Activated T-helper 1 cell treated with anti-CD3 and anti-CD28 coated beads, Interleukin-2, amount 50 U/mL, for 16 hours (primary cell): ENCODE data around the gene CAMK2A.

Source experiments
- DNase-seq, 2 donors: peaks; one replicate each; pipeline ENCODE4 v3.0.0-alpha.2; 2020; ENCODE audit warnings: low read depth in 1 of 2, low spot score in 1 of 2

The CAMK2A gene

GRCh38 chr5:150189326-150189725 lies 100.2 kb downstream of the CAMK2A start:
- DNase-seq = no peak

DNA sequence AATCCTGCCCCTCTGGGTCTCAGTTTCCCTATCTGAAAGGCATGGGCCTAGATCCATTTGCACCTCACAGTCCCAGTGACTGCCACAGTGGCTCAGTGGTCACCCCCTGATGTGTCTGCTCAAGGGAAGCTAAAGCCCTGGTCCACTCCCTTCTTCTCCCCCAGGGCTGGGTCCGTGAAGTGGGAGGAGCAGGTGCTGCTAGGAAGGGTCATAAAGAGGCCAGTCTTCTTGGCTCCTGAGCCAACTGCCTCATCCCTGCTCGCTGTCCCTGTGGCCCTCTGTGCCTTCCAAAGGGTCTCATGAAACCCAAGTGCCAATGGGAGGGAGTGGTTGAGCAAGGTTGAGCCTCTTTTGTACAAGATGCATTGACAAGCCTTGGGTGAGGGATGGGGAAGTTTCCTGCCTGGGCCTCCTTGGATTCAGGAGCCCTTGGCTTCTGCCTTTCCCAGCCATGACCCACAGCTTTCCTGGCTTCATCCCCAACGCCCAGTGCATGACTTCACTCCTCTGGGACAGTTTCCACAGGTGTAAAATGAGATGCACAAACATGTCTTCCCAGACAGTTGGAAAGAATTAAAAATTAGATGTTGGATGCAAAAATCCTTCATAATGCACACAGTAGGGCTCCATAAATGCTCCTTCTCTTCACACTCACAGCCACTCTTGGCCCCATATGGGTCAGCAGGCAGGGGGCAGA lies 101.3 kb downstream of the CAMK2A start:
- DNase-seq = no peak

- DNase-seq = no peak
Observed at GRCh38 chr5:150186897-150187296, 102.7 kb downstream of the CAMK2A start.

DNA sequence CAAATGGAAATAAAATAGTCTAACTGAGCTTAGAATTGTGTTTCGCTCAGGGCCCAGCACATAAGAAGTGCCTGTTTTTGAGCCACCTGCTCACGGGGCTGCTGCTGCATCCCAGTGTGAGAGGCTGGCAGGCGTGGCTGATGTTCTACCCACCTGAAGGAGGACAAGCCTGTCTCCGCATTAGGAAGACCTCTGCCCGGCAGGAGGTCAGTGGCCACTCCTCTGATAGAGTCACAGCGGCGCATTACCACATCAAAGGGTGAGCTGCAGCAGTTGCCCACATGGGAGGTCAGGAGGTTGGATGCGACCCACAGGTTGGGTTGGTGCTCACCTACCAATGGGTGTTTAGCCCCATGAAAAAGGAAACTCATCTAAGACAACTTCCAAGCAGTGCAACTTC lies 103.4 kb downstream of the CAMK2A start:
- DNase-seq = no peak

DNA sequence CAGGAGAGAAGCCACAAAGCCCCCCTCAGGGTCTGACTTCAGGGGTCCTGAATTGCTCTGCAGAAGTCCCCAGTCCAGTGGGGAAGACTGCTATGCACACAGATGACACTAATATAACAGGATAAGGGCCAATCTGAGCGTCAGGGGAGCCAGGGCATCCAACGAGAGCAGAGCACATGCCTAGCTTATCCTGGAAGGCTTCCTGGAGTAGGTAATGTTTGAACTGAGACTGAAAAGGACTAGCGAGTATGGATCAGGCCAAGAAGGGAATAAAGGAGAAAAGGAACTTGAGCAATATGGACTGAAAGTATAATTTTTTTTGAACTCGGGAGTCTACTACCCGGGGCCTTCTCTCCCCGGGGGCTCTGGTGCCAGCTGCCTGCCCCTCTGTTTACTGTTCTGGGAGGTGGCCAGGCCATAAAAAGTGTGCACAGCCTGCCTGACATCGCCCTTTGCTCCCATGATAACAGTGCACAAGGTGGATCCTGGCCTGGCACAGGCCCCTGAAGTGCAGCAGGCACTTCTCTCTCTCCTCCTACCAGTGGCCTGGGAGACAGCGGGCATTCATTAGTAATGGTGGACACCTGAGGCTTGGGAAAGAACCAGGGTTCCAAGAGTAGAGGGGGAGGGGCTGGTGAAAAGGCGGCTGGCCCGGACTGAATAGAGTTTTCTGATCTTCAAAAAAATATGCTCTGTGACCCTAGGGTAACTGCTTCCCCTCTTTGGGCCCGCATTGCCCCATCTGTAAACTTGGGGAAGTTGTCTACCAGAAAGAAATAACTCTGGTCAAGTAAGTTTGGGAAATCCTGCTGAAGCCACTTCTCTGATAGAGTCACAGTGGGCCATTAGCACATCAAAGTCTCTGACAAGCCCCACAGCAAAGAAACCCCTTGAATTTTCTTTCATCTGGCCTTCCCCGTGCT lies 104.3 kb downstream of the CAMK2A start:
- DNase-seq = no peak

DNA sequence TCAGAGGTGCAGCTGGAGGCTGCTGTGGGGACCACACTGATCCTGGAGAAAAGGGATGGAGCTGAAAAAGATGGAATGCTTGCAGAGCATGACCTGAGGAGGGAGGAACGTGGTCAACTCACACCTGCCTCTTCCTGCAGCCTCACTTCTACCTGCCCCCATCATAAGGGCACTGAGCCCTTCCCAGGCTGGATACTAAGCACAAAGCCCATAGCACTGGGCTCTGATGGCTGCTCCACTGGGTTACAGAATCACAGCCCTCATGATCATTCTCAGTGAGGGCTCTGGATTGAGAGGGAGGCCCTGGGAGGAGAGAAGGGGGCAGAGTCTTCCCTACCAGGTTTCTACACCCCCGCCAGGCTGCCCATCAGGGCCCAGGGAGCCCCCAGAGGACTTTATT lies 105.6 kb downstream of the CAMK2A start:
- DNase-seq = no peak

DNA sequence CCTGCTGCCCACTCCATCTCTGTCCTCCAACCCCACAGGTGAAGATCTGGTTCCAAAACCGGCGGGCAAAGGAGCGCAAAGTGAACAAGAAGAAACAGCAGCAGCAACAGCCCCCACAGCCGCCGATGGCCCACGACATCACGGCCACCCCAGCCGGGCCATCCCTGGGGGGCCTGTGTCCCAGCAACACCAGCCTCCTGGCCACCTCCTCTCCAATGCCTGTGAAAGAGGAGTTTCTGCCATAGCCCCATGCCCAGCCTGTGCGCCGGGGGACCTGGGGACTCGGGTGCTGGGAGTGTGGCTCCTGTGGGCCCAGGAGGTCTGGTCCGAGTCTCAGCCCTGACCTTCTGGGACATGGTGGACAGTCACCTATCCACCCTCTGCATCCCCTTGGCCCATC lies 106.1 kb downstream of the CAMK2A start:
- DNase-seq = no peak

DNA sequence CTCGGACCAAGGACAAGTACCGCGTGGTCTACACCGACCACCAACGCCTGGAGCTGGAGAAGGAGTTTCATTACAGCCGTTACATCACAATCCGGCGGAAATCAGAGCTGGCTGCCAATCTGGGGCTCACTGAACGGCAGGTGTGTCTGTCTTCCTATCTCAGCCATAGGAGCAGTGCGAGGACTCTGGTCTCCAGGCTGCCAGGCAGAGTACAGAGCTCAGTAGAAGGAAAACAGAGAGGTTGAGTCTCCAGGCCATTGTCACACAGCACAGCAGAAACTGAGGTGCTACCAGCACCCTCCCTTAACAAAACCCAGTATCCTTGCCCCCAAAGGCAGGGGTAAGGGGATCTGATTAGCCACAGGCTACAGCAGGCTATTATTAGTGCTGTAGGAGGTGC lies 106.8 kb downstream of the CAMK2A start:
- no peak for DNase-seq

- no peak for DNase-seq
Observed at GRCh38 chr5:150181766-150182545, 107.6 kb downstream of the CAMK2A start.

GRCh38 chr5:150181027-150181426 lies 108.5 kb downstream of the CAMK2A start:
- no peak for DNase-seq

DNA sequence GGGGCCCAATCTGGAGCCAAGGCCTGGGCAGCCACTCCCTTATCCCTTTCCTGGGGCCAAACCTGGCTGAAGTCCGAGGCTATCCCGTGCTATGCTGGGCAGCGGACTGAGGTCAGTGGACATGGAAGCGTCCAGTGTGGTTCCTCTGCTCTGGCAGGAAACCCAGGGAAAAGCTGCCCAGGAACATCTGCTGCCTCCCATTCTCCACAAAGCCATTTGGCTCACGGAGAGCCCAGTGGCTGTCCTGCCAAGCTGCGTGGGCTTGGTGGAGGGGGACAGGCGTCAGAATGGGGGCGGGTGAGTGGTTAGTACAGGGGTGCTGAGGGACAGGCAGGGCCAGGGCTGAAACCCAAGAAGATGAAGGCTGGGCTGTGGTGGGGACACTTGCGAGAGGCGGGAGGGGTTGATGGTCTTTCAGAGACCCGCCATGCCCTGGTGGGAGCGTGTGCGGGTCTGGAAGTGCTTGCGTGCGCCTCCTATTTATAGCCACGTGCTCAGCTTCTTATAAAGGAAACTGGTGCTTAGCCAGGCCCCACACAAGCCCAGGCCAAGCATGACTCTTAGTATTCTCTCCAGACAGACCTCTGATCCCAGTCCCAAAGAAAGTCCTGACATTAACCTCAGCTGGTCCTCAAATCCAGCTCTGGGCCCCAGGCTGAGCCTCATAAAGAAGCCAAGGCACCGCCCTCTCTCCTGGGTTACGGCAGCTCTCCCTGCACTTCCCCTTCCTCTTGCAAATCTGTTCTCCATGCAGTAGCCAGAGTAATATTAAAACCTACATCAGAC lies 109.1 kb downstream of the CAMK2A start:
- DNase-seq = no peak

GRCh38 chr5:150179019-150179620 lies 110.5 kb downstream of the CAMK2A start:
- DNase-seq = no peak

- DNase-seq = no peak
Observed at GRCh38 chr5:150178262-150178661, 111.3 kb downstream of the CAMK2A start.

GRCh38 chr5:150177721-150178120 lies 111.9 kb downstream of the CAMK2A start:
- no peak for DNase-seq

GRCh38 chr5:150176745-150177477 lies 112.7 kb downstream of the CAMK2A start:
- DNase-seq = no peak

DNA sequence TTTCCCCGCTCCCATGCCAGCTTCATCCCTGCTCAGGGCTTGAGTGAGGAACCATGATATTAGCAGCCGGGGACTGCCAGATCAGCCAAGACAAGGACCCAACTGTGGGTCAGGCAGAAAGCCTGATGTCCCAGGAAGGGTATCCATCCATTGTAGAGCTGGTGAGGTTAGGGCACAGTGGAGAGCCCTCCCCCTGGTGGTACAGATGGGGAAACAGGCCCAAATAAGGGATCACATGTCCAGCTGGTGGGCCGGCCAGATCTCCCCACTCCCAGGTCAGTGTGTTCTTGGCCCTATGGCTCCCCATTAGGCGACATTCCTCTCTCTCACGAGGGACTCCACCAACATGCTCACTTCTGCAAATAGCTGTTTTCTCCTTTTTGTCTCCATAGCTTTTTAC lies 114.0 kb downstream of the CAMK2A start:
- no peak for DNase-seq

GRCh38 chr5:150175076-150175475 lies 114.5 kb downstream of the CAMK2A start:
- DNase-seq = no peak

DNA sequence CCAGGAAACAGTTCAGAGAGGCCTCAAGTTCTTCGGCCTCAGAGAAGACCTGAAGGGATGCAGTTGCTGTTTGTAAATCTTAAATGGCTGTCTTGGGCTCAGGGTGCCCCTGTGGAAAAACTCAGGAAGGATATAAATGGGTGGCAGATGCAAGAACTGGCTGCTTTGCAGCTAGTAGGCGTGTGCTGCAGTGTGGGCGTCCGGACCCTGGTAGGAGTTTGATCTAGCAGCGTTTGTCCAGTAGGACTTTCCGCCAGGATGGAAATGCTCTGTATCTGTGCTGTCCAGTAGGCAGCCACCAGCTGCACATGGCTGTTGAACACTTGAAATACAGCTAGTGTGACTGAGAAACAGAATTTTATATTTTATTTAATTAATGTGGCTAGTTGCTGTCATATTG lies 115.3 kb downstream of the CAMK2A start:
- DNase-seq = no peak

DNA sequence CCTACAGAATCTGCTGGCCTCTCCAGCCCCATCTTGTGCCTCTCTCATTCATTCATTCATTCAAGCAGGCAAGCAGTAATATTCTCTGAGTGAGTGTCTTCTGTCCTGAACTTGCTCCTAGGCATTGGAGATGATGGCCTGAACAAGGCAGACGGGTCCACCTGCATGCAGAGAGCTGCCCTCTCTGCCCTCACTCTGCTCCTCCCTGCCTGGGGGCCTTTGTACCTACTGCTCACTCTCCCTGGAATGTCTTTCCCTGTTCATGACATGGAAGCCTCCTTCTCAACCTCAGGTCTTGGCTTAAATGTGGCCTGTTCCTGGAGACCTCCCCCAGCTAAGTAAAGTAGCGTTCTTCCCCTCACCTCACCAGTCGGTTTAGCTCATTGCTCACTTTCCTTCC lies 116.4 kb downstream of the CAMK2A start:
- DNase-seq = no peak

- no peak for DNase-seq
Observed at GRCh38 chr5:150172556-150172955, 117.0 kb downstream of the CAMK2A start.
